ENCODE measurements around the gene CRYBA4.

- TF ChIP-seq CTCF (IDR thresholded peaks at IDR 0.05 in 4 of 5, conservative IDR thresholded peaks at IDR 0.05 in 1 of 5) (no peak), POLR2A (IDR thresholded peaks at IDR 0.05) (no peak)
Observed at GRCh38 chr22:26579331-26579886, 42.4 kb upstream of the CRYBA4 start.
